ENCODE measurements around the gene CFAP92.

- TF ChIP-seq EZH2 (optimal IDR thresholded peaks at IDR 0.05; ENCODE audit: low read depth, low read length) = no peak
- TF ChIP-seq CTCF (IDR thresholded peaks at IDR 0.05; ENCODE audit: low read length) = no peak
Measured at GRCh38 chr3:128965280-128965679, 28.6 kb downstream of the CFAP92 start.

Measured in MM.1S (cell line).